ENCODE results near the gene CLEC12A. TPM values are rescaled to one million over a fixed set of nuclear protein-coding genes. Genes with fewer than 3 reads are reported as not detected.

The CLEC12A gene
- total RNA-seq, 1 donor from 2014 or later, result 6.5 TPM

- ATAC-seq, result no peak
- DNase-seq (ENCODE audit: missing footprints), result no peak
- intact Hi-C loops (cut with DNase I), result no loop called here
These were observed 56.1 kb downstream of the CLEC12A start for GRCh38 chr12:10027311-10027710.

GRCh38 chr12:10027721-10028120 lies 56.5 kb downstream of the CLEC12A start:
- no peak for DNase-seq (ENCODE audit: missing footprints)
- no peak for ATAC-seq

GRCh38 chr12:10030446-10030845 lies 59.2 kb downstream of the CLEC12A start, which contains the start of gene CLEC9A:
Gene CLEC9A, plus strand, starts transcription at chr12:10030682. Its CDS starts 22,006 bp downstream, at chr12:10052688.
- intact Hi-C loops (cut with DNase I), result loop anchor here (5.0 kb wide), 1 partner anchor 162 kb away; no protein-coding TSS in a partner anchor
- no peak for DNase-seq (ENCODE audit: missing footprints)
- ATAC-seq, result no peak

More at GRCh38 chr12:10027721-10028120, 56.5 kb downstream of the CLEC12A start:
- intact Hi-C loops (cut with DNase I), result no loop called here

GRCh38 chr12:10031321-10031720 lies 60.1 kb downstream of the CLEC12A start:
- ATAC-seq, result no peak
- intact Hi-C loops (cut with DNase I), result loop anchor here (5.0 kb wide), 1 partner anchor 161 kb away; no protein-coding TSS in a partner anchor
- no peak for DNase-seq (ENCODE audit: missing footprints)

GRCh38 chr12:10031771-10032175 lies 60.6 kb downstream of the CLEC12A start:
- no peak for DNase-seq (ENCODE audit: missing footprints)
- no peak for ATAC-seq
- intact Hi-C loops (cut with DNase I), result loop anchor here (5.0 kb wide), 1 partner anchor 161 kb away; no protein-coding TSS in a partner anchor

GRCh38 chr12:10033783-10034545 lies 62.8 kb downstream of the CLEC12A start:
- no peak for ATAC-seq
- intact Hi-C loops (cut with DNase I), result loop anchor here (2.0 to 5.0 kb wide), 2 partner anchors 107 to 158 kb away; no protein-coding TSS in a partner anchor
- no peak for DNase-seq (ENCODE audit: missing footprints)

Other genes with a start within 250 kb of the CLEC12A start
- 0.76 TPM for gene CLECL1, start 238.3 kb upstream of the CLEC12A start, total RNA-seq
- 0.32 TPM for gene CD69, start 210.5 kb upstream of the CLEC12A start, total RNA-seq
- gene KLRF1, start 143.9 kb upstream of the CLEC12A start, total RNA-seq, result 0.24 TPM
- 6.8 TPM for gene CLEC2B, start 102.1 kb upstream of the CLEC12A start, total RNA-seq
- gene KLRF2, start 89.9 kb upstream of the CLEC12A start, total RNA-seq, result not detected
- gene CLEC2A, start 39.0 kb upstream of the CLEC12A start, total RNA-seq, result not detected
- not detected for gene CLEC1B, start 27.7 kb downstream of the CLEC12A start, total RNA-seq
- not detected for gene CLEC12B, start 39.2 kb downstream of the CLEC12A start, total RNA-seq
- gene CLEC9A, start 59.3 kb downstream of the CLEC12A start, total RNA-seq, result not detected
- gene CLEC1A, start 127.6 kb downstream of the CLEC12A start, total RNA-seq, result 3.7 TPM
- 3.1 TPM for gene CLEC7A, start 158.8 kb downstream of the CLEC12A start, total RNA-seq
- 0.24 TPM for gene OLR1, start 200.7 kb downstream of the CLEC12A start, total RNA-seq
- gene TMEM52B, start 207.6 kb downstream of the CLEC12A start, total RNA-seq, result not detected
- 282 TPM for gene GABARAPL1, start 241.5 kb downstream of the CLEC12A start, total RNA-seq

All from Right ventricle myocardium inferior (tissue), 1 donor.